GM21723 (cell line): Measurements from ENCODE around the gene PPM1L.
"Not testable (repeated sequence)": the region's sequence is repeated elsewhere in the genome, so short reads cannot be mapped to it uniquely, and the experiment has no call there.

Experiments used
- ATAC-seq: cut with Tn5 transposase; IDR thresholded peaks from one replicate; pipeline ENCODE4 v1.9.1; 2021; ENCODE audit warnings: mild to moderate bottlenecking, moderate library complexity; ENCODE audit not compliant: unreplicated experiment

The PPM1L gene

DNA sequence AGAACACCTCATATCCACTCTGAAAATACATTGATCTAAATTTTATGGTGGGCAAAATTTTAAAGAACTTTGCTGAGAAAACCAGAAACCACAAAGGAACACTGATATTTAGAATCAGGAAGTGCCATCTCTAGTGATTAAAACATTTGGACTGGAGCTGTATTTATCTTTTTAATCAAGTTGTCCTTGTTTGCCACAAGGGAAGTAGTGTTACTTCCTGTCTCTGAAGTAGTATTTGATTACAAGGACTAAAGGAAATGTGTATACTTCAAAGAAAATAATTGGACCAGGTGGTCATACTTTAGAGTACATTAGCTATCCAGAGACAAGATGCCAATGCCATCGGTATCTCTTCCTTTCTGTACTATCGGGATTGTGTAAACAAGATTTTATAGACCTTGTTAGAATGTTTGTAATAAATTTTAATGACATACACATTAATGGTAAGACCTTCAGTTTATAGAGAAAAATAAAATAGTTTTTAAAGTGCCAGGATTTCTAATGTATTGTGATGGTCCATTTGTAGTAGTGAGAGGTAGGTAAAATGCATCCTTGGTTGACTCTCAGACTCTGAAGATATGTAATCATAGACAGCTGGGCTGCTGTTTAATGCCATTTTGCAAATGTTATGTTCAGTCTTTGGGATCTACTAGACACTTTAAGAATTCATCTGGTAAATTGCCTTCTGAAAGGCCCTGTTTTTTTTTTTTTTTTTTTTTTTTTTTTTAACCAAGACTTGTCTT is 217.2 kb downstream of the PPM1L start:
- no peak for ATAC-seq

- no peak for ATAC-seq
These were observed 221.7 kb downstream of the PPM1L start for GRCh38 chr3:160977773-160978172.

GRCh38 chr3:160980740-160981139 is 224.7 kb downstream of the PPM1L start:
- ATAC-seq: no peak

DNA sequence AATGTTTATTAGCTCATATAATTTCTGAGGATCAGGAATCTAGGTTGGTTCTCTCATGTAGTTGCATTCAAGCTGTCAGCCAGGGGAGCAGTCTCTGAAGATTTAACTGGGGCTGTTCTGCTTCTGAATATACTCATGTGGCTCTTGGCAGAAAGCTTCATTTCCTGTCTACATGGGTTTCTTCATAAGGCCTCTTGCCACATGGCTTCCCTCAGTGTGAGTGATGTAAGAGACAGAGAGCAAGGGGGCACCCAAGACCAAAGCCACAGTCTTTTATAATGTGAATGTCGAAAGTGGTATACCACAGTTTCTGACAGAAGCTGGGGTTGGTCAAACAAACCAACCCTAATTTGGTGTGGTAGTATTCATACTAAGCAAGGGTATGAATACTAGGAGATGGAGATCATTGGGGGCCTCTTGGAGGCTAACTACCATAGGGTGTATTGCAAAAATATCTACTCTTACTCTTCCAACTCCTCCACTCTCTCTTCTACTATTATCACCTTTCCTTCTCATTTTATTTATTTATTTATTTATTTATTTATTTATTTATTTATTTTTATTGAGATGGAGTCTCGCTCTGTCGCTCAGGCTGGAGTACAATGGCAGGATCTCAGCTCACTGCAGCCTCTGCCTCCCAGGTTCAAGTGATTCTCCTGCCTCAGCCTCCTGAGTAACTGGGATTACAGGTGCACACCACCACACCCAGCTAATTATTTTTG is 225.3 kb downstream of the PPM1L start:
- peak; percentile 70 for ATAC-seq

GRCh38 chr3:160982491-160982890 is 226.5 kb downstream of the PPM1L start:
- no peak for ATAC-seq

- not testable (repeated sequence) for ATAC-seq
These were observed 227.9 kb downstream of the PPM1L start for GRCh38 chr3:160983900-160984299.

GRCh38 chr3:160986069-160986468 is 230.0 kb downstream of the PPM1L start:
- ATAC-seq: no peak

GRCh38 chr3:160987982-160988964 is 232.2 kb downstream of the PPM1L start:
- ATAC-seq: no peak

- ATAC-seq: no peak
These were observed 234.4 kb downstream of the PPM1L start for GRCh38 chr3:160990446-160990845.

- no peak for ATAC-seq
These were observed 236.7 kb downstream of the PPM1L start for GRCh38 chr3:160992712-160993111.

DNA sequence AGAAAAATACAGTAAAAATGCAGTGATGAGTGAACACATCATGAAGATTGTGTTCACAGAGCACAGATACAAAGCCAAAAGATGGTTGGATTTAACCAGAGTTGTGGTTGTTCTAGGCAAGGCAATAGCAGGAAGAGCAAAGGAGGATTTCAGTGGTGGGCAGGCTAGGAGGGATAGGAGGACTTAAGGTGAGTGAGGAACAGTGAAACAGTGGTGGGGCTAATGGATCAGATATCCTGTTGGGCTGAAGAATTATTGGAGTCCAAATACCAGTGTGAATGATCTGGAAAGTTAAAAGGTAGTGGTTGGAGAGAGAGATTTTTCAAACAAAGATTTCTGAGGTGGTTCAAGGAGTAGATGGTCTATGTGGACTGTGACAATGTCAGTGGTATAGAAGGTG is 240.8 kb downstream of the PPM1L start:
- ATAC-seq: no peak

DNA sequence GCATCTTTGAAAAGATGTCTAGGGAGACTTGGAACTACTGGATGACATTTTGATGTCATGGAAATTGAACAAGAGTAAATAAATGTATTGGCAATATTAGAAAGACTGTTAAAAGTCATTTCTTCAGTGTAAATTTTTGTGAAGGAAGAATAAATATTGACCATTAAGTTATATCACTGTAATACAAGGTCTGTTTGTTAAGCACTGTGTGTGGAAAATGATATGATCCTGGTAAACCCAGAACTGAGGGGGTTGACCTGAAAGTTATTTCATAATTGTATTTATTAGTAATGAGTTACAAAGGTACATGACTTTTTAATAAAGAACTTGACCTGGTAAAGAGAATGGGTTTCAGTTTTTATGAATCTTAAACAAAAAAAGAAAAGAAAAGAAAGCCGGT is 242.6 kb downstream of the PPM1L start:
- ATAC-seq: no peak

DNA sequence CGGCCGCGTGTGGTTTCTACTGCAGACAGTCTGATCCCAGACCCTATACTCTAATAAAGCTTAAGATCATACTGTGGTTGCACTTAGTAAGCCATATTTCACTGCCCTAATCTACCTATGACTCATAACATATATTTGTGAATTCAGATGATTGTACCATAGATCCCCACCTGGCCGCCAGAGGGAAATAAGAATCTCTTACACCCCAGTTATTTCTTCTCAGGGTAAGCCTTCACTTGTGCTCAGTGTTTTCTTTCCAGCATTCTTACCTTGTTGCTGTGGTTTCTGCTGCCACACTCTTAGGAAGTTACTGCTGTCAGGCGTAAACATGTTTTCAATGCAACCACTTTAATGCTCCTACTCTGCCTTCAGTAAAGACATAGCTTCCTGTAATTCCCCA is 243.2 kb downstream of the PPM1L start:
- peak; percentile 48 for ATAC-seq

- ATAC-seq: no peak
These were observed 252.1 kb downstream of the PPM1L start for GRCh38 chr3:161008086-161008485.

- ATAC-seq: not testable (repeated sequence)
These were observed 254.1 kb downstream of the PPM1L start for GRCh38 chr3:161010151-161010550.

- no peak for ATAC-seq
These were observed 259.1 kb downstream of the PPM1L start for GRCh38 chr3:161014843-161015749.

GRCh38 chr3:161016417-161017313 is 260.6 kb downstream of the PPM1L start:
- no peak for ATAC-seq

- no peak for ATAC-seq
These were observed 261.9 kb downstream of the PPM1L start for GRCh38 chr3:161017971-161018370.

- ATAC-seq: no peak
These were observed 264.2 kb downstream of the PPM1L start for GRCh38 chr3:161020256-161020655.
